Peyer's patch (tissue), 4 donors: Measurements from ENCODE around the gene SCN3B. TPM values are rescaled to one million over a fixed set of nuclear protein-coding genes. Genes with fewer than 3 reads are reported as not detected.

Source experiments
- DNase-seq, 3 donors: peaks; one replicate each; pipeline ENCODE4 v3.0.0-alpha.2; 2017 to 2019
- H3K27ac ChIP-seq, 4 donors: fragments of 200-600 bp; sonication (generic); one replicate each; pipeline ENCODE4 v1.5.1; 2016 to 2019
- H3K27me3 ChIP-seq, 2 donors: fragments of 200-600 bp; sonication (generic); one replicate each; pipeline ENCODE4 v1.5.1; 2019
- H3K36me3 ChIP-seq, 3 donors: fragments of 200-600 bp; sonication (generic); one replicate each; pipeline ENCODE4 v1.5.1; 2016 to 2019
- H3K4me1 ChIP-seq, 4 donors: fragments of 200-600 bp; sonication (generic); one replicate each; pipeline ENCODE4 v1.5.1; 2016 to 2019
- H3K4me3 ChIP-seq, 4 donors: fragments of 200-600 bp; sonication (generic); 1 replicate in 3 of 4; 2 replicates in 1 of 4; pipeline ENCODE4 v1.5.1; 2016 to 2019; ENCODE audit warnings: mild to moderate bottlenecking in 1 of 4
- H3K9me3 ChIP-seq, 4 donors: fragments of 200-600 bp; sonication (generic); one replicate each; pipeline ENCODE4 v1.5.1; 2016 to 2019; ENCODE audit warnings: mild to moderate bottlenecking in 1 of 4
- POLR2A ChIP-seq, 2 donors: fragments of 450-650 bp; IDR thresholded peaks; one replicate each; pipeline ENCODE4 v1.5.1; 2017; ENCODE audit warnings: antibody characterized with exemption in 2 of 2, mild to moderate bottlenecking in 2 of 2, moderate library complexity in 2 of 2
- total RNA-seq, 4 donors: library from RNA; depleted of rRNA; stranded (reverse); fragments of >200 nt; gene quantifications; one replicate each; pipeline ENCODE4 v1.1.0, GENCODE V29; 2016
- TF ChIP-seq, protein P1 (sequence below), 6 experiments: fragments of 450-650 bp in 4 of 6; fragments of 200-600 bp in 2 of 6; sonication (generic) in 1 of 6; IDR thresholded peaks; one replicate each; pipeline ENCODE4 v1.5.1; 2017 to 2019; ENCODE audit warnings: antibody characterized with exemption in 6 of 6, mild to moderate bottlenecking in 3 of 6, moderate library complexity in 1 of 6

SCN3B gene
- total RNA-seq, 4 donors from 2014 or later = 0.80 to 4.4 (median 1.3) TPM

DNA sequence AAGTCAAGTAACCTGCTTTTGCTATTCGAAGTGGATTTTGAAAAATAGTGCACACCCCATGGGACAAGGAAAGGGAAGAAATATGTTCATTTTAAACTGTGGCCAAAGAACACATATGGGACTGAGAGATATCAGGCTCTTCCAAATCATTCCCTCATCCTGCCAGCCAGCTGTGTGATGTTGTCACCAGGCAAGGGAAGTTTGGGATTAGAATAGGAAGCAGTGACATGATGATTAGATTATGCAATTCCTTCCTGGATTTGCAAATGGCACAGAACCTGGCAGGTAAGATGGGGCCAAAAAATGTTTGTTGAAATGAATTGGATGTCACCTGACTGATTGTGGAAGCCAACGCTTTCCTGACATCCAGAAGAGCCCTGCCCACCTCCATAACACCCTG, 4.9 kb upstream of the SCN3B start:
- Histone ChIP-seq H3K9me3 (no peaks in the 10 kb centered on the region), H3K4me3 (no peak overlapping the region), H3K4me1 (peaks cover 0 to 3% (median under 1%) of the 10 kb centered on the region in 4 donors), H3K27me3 (no peaks in the 10 kb centered on the region), H3K36me3 (no peaks in the 10 kb centered on the region), H3K27ac (no peak overlapping the region)
- DNase-seq = no peak
- no peak for TF ChIP-seq POLR2A (IDR thresholded peaks at IDR 0.05)
- TF ChIP-seq, protein P1, sequence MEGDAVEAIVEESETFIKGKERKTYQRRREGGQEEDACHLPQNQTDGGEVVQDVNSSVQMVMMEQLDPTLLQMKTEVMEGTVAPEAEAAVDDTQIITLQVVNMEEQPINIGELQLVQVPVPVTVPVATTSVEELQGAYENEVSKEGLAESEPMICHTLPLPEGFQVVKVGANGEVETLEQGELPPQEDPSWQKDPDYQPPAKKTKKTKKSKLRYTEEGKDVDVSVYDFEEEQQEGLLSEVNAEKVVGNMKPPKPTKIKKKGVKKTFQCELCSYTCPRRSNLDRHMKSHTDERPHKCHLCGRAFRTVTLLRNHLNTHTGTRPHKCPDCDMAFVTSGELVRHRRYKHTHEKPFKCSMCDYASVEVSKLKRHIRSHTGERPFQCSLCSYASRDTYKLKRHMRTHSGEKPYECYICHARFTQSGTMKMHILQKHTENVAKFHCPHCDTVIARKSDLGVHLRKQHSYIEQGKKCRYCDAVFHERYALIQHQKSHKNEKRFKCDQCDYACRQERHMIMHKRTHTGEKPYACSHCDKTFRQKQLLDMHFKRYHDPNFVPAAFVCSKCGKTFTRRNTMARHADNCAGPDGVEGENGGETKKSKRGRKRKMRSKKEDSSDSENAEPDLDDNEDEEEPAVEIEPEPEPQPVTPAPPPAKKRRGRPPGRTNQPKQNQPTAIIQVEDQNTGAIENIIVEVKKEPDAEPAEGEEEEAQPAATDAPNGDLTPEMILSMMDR (IDR thresholded peaks at IDR 0.05) = no peak

DNA sequence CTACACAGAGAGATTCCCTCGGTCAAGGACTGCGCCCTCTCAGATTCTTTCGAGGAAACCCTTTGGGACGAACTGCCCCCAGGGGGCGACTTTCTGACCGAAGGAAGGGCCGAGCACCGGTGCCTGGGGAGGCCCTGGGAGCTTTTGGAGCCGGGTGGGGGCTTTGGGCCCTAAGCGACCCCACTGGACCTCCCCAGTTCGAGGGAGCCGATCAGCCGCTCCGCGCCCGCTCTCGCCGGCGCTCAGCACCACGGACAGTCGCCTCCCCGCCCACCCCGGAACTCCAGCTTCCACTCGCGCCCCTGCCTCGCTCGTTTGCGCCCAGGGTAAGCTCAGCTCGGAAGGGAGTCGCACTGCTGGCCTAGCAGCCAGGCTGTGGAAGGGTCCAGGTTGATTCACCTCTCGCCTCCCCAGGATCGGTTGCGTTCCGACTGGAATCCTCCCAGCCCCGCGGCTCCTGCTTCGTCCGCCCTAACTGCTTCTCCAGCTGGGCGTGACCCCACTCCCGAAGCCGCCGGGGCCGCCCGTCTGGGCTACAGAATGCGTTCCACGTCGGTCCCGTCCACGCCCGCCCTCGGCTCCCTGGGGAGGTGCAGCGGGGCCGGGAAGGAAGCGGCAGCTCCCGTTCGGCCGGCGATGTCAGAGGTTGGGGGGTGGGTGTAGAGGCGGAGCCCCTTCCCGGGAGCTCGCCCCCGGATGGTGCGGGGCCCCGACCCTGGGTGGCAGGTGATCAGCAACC, 428 bp downstream of the SCN3B start:
- H3K27ac ChIP-seq = peak overlapping the region in 1 of 4 donors; percentile 47
- no peaks in the 10 kb centered on the region for H3K36me3 ChIP-seq
- no peaks in the 10 kb centered on the region for H3K9me3 ChIP-seq
- peak in 2 of 3 donors; percentile 46 to 63 for DNase-seq
- no peaks in the 10 kb centered on the region for H3K27me3 ChIP-seq
- H3K4me1 ChIP-seq = peaks cover 0 to 10% (median 5%) of the 10 kb centered on the region in 4 donors
- H3K4me3 ChIP-seq = peak overlapping the region; percentile 25 to 63 (median 48)
- TF ChIP-seq, protein P1 (IDR thresholded peaks at IDR 0.05) = no peak
- TF ChIP-seq POLR2A (IDR thresholded peaks at IDR 0.05) = no peak

DNA sequence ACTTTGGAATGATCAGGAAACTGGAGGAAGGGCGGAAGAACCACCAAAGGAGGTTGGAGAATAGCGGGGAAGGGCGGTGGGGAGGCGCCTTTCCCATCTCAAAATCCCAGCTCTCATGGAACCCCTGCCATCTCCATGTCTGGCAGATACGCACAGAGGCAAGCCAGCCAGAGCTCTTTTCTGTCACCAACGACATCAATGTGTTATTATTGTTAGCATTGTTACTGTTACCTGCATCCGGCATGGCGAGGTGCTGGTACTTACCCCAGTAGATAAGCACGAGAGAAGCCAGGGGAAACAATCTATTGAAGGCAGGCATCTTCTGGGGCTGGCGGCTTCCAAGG, 969 bp downstream of the SCN3B start:
- no peak for DNase-seq
- TF ChIP-seq POLR2A (IDR thresholded peaks at IDR 0.05) = no peak
- TF ChIP-seq, protein P1 (IDR thresholded peaks at IDR 0.05) = no peak
- no peaks in the 10 kb centered on the region for H3K36me3 ChIP-seq
- no peaks in the 10 kb centered on the region for H3K9me3 ChIP-seq
- no peaks in the 10 kb centered on the region for H3K27me3 ChIP-seq
- H3K27ac ChIP-seq = no peak overlapping the region
- peak overlapping the region in 2 of 4 donors; percentile 59 to 63 for H3K4me3 ChIP-seq
- H3K4me1 ChIP-seq = peaks cover 0 to 10% (median 5%) of the 10 kb centered on the region in 4 donors

DNA sequence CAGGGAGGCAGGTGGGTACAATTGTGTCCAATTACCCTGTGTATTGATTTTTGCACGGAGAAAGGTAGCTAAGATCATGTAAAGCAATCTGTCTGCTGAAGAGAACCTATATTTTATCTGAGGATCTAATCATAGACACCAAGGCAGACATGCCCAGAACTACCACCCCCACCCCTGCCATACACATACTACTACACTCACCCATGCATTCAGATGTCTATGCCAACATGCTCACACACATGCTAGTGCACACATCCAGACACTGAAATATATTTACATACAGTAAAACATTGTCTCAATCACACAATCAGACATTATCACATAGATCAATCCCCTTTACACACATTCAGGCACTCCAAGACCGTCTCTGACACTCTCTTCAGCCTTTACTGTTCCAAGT, 1.8 kb downstream of the SCN3B start:
- H3K9me3 ChIP-seq = no peaks in the 10 kb centered on the region
- no peak overlapping the region for H3K4me3 ChIP-seq
- peaks cover 0 to 10% (median 5%) of the 10 kb centered on the region in 4 donors for H3K4me1 ChIP-seq
- no peak for DNase-seq
- no peaks in the 10 kb centered on the region for H3K36me3 ChIP-seq
- no peaks in the 10 kb centered on the region for H3K27me3 ChIP-seq
- no peak overlapping the region for H3K27ac ChIP-seq
- TF ChIP-seq, protein P1 (IDR thresholded peaks at IDR 0.05) = no peak
- no peak for TF ChIP-seq POLR2A (IDR thresholded peaks at IDR 0.05)

DNA sequence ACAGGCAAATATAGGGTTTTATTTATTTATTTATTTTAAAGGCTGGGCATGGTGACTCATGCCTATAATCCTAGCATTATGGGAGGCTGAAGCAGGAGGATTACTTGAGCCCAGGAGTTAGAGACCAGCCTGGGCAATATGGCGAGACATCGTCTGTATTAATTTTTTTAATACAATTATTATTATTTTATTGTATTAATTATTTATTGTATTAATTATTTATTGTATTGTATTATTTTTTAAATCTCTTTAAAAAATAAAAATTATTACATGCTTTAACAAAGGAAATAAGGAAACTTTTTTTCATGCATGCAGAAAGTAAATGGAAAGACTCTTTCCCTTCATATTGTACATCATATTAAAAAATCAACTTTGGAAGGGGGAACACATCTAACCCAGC, 3.5 kb downstream of the SCN3B start:
- Histone ChIP-seq H3K4me3 (no peak overlapping the region), H3K9me3 (no peaks in the 10 kb centered on the region), H3K4me1 (peaks cover 0 to 10% (median 5%) of the 10 kb centered on the region in 4 donors), H3K27ac (no peak overlapping the region), H3K36me3 (no peaks in the 10 kb centered on the region), H3K27me3 (no peaks in the 10 kb centered on the region)
- TF ChIP-seq POLR2A (IDR thresholded peaks at IDR 0.05) = no peak
- TF ChIP-seq, protein P1 (IDR thresholded peaks at IDR 0.05) = no peak
- no peak for DNase-seq
